ENCODE measurements around the gene HES3.

HES3 gene

GRCh38 chr1:6270401-6270800, 26.4 kb downstream of the HES3 start:
- TF ChIP-seq, protein P1, sequence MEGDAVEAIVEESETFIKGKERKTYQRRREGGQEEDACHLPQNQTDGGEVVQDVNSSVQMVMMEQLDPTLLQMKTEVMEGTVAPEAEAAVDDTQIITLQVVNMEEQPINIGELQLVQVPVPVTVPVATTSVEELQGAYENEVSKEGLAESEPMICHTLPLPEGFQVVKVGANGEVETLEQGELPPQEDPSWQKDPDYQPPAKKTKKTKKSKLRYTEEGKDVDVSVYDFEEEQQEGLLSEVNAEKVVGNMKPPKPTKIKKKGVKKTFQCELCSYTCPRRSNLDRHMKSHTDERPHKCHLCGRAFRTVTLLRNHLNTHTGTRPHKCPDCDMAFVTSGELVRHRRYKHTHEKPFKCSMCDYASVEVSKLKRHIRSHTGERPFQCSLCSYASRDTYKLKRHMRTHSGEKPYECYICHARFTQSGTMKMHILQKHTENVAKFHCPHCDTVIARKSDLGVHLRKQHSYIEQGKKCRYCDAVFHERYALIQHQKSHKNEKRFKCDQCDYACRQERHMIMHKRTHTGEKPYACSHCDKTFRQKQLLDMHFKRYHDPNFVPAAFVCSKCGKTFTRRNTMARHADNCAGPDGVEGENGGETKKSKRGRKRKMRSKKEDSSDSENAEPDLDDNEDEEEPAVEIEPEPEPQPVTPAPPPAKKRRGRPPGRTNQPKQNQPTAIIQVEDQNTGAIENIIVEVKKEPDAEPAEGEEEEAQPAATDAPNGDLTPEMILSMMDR (IDR thresholded peaks at IDR 0.05; ENCODE audit: low read depth, low read length) = no peak
- H3K4me3 ChIP-seq (replicated peaks in 1 of 2; ENCODE audit: low read depth in 2 of 2, low read length in 2 of 2) = no peak overlapping the region
- DNase-seq (ENCODE audit: low read depth in 2 of 2) = no peak

DNA sequence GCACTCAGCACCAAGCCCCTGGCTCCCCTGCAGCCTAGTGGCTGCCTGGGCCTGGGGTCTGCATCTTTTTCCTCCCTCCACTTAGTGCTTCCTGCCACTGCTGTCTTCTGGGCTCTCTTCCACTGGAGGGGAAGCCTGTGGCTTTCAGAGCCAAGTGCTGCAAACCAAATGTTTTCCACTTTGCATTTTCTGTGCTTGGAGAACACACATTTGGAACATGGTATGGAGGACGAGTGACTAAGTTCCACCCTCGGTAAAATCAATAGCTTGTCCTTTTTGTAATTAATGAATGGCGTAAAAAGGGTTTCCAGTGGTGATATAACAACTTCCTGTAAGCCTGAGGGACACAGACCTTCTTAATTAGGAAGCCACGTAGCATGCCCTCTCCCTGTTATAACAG, 27.0 kb downstream of the HES3 start:
- TF ChIP-seq, protein P1 (IDR thresholded peaks at IDR 0.05; ENCODE audit: low read depth, low read length) = no peak
- H3K4me3 ChIP-seq (replicated peaks in 1 of 2; ENCODE audit: low read depth in 2 of 2, low read length in 2 of 2) = no peak overlapping the region
- DNase-seq (ENCODE audit: low read depth in 2 of 2) = no peak

- H3K4me3 ChIP-seq (replicated peaks in 1 of 2; ENCODE audit: low read depth in 2 of 2, low read length in 2 of 2) = no peak overlapping the region
- DNase-seq (ENCODE audit: low read depth in 2 of 2) = no peak
- TF ChIP-seq, protein P1 (IDR thresholded peaks at IDR 0.05; ENCODE audit: low read depth, low read length) = no peak
Observed at GRCh38 chr1:6271554-6271953, 27.6 kb downstream of the HES3 start.

GRCh38 chr1:6272452-6272851, 28.5 kb downstream of the HES3 start:
- TF ChIP-seq, protein P1 (IDR thresholded peaks at IDR 0.05; ENCODE audit: low read depth, low read length) = no peak
- no peak for DNase-seq (ENCODE audit: low read depth in 2 of 2)
- no peak overlapping the region for H3K4me3 ChIP-seq (replicated peaks in 1 of 2; ENCODE audit: low read depth in 2 of 2, low read length in 2 of 2)

DNA sequence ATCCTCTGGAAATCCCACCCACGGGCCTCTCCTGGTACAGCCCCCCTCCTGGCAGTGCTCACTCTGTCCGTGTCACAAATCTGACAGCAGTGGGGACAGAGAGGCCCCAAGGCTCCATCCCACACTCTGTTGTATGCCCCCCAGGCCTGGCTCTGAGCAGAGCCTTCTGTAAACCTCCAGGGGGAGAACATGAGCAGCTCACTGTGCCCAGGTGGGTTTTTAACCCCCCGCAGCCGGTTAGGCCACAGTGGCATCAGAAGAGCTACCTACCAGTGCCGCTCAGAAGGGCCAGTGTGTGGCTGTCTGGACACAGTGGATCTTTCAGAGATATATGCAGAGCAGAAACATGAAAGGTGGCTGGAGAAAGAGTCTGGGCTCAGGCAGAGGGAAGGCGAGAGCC, 28.9 kb downstream of the HES3 start:
- H3K4me3 ChIP-seq (replicated peaks in 1 of 2; ENCODE audit: low read depth in 2 of 2, low read length in 2 of 2) = no peak overlapping the region
- DNase-seq (ENCODE audit: low read depth in 2 of 2) = no peak
- TF ChIP-seq, protein P1 (IDR thresholded peaks at IDR 0.05; ENCODE audit: low read depth, low read length) = no peak

- no peak overlapping the region for H3K4me3 ChIP-seq (replicated peaks in 1 of 2; ENCODE audit: low read depth in 2 of 2, low read length in 2 of 2)
- peak; percentile 37 to 39 for DNase-seq (ENCODE audit: low read depth in 2 of 2)
Observed at GRCh38 chr1:6273380-6273891, 29.5 kb downstream of the HES3 start.

More at GRCh38 chr1:6273380-6273891, 29.5 kb downstream of the HES3 start:
- TF ChIP-seq, protein P1 (IDR thresholded peaks at IDR 0.05; ENCODE audit: low read depth, low read length) = no peak

All from cardiac fibroblast (primary cell).